ENCODE results near the gene GPRIN3.

The GPRIN3 gene

GRCh38 chr4:89253311-89253710 lies 54.3 kb downstream of the GPRIN3 start:
- no peak for DNase-seq

DNA sequence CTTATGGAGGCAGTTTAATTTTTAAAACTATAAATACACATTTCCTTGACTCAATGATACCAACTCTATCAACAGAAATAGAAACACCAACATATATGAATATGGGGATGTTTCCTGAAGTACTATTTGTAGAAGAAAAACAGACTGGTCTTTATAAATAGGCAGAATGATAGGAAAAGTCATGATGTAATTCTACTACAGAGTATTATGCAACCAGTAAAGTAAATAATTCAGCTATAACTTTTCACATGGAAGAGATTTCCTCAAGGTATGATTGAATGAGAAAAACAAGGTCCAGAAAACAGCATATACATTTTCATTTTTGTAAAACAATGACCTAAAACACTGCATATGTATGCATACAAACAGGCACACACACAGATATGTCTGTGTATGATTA lies 56.2 kb downstream of the GPRIN3 start:
- DNase-seq, result no peak

DNA sequence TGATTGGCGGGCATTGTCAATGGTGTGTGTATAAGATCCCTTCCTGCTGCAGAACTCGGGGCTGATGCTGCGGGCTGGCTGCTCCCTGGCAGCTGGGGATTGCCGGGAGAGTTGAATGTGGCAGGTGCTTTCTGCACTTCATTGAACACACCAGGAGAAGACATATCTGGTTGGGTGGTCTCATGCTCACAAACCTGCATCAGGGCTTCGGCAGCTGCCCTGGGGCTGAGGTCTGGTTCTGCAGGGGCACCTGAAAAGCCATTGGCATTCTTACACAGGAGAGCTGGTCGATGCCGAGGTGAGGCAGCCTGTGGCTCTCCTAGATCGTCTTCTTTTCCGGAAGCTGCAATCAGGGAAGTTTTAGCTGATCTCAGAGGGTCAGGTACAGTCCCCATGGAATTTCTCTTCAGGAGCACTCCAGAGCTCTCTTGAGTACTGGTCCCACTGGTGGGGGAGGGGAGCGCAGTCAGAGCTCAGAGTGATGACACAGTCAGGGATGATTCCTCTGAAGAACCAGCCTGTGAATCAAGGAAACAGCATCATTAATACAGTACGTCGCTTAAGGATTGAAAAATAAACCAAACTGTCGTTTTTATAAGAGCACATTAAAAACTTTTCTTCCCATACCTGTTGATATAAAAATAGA lies 57.8 kb downstream of the GPRIN3 start:
- DNase-seq, result peak; percentile 5

GRCh38 chr4:89249313-89249712 lies 58.3 kb downstream of the GPRIN3 start:
- DNase-seq, result no peak

DNA sequence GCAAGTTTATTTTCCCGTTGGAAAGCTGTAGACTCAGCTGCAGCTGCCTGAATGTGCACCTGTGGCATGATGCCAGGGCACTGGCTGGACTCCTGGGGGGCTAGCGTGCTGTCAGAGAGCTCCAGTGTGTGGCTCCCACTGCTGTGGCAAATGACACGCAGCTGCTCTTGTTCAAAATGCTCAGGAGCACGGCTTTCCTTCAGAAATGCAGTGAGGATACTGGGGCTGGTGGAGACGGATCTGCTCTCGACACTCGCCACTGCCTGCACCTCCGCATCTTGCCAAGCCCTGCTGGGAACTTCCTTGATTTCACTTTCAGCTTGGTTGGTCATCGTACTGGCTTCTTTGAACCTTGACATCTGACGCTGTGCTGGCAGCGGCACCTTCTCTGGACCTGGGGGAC lies 58.7 kb downstream of the GPRIN3 start:
- peak; percentile 66 for DNase-seq

GRCh38 chr4:89247951-89248350 lies 59.6 kb downstream of the GPRIN3 start:
- no peak for DNase-seq

DNA sequence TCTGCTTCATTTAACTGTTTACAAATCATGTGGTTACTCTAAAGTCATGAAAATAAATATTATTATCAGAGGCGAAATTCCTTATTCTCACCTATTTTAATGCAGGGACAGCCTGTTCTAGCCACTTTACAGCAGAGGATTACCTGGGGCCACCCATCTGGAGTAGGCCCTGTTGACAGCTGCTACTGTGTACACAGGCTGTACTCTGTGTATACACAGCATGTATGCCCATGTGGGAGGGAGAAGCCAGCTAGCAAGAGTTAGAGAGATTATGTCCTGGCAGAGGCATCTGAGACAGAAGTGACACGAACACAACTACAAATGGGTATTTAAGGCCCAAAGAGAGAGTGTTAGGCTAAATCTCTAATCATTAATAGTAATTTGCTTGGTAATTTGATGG lies 62.1 kb downstream of the GPRIN3 start:
- peak; percentile 28 for DNase-seq

DNA sequence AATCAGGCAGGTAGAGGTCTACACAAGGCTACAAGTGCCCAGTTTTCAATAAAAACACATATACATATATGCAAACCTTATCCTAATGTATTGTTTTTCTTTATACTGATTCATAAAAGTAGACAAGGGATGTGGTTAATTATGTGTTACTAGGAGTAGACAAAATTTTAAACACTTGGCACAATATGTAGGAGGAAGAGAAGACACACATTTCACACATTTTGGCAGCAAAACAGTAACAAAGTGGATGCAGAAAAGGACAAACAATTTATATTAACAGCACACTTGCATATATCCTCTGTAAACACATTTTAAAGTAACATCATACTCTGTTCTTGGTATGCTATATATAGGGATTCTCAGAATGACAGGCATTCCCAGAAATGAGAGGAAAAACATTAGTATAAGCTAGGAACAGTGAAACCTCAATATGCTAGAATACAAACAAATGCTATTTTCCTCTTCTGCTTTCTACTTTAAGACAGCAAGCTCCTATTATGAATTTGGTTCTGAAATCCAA lies 63.8 kb downstream of the GPRIN3 start:
- no peak for DNase-seq

DNA sequence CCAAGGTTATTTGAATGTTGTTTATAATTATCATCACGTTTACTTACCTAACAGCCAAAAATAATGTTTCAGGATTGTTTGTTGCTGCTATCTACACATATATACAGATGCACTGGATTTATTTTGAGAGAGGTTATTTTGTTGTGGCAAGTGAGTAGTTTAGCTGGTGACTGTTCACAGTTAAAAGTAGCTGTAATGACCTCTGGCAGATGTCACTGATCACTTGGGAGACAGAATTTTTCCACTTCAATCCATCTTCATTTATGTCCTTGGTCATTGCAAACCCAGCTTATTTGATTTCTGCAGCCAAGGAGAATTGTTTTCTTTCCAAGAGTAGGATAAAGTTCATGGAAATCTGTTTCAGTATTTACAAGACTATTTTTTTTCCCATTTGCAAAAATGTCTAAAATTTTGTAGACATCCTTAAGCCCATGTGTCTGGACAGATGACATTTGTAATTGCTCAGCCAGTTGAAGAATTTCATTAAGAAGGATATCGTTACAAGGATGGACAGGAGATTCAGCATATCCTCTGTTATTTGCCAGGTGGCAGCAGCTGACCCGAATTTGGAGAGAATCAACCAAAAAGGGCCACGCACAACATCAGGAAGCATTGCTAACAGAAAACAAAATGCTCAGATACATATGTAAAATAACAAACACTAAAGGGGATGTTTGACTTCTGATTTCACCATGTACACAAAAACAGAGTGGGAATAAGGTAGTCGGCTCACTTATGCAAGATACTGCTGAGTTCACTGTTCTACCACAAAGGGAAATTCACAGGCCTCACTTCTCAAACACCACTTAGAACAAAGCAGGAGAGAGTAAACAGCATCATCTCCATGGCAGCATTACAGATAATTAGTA lies 64.5 kb downstream of the GPRIN3 start:
- DNase-seq, result peak; percentile 52

GRCh38 chr4:89242216-89242615 lies 65.4 kb downstream of the GPRIN3 start:
- DNase-seq, result no peak

DNA sequence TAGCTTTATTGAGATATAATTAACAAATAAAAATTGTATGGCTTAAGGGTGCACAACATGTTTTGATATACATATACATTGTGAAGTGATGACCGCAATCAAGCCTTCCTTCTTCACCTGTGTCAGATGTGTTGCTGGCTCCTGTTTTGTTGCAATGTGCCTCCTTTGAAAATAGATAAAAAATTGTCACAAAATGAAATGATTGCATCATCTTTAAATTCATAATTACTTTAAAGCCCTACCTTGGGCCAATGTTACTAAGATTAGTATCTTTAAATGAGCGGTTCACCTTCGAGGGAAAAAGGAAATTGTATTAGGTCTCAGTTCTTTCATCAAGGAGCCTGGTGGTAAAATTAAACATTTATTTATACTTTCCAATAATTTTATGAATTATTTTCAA lies 77.3 kb downstream of the GPRIN3 start:
- no peak for DNase-seq

DNA sequence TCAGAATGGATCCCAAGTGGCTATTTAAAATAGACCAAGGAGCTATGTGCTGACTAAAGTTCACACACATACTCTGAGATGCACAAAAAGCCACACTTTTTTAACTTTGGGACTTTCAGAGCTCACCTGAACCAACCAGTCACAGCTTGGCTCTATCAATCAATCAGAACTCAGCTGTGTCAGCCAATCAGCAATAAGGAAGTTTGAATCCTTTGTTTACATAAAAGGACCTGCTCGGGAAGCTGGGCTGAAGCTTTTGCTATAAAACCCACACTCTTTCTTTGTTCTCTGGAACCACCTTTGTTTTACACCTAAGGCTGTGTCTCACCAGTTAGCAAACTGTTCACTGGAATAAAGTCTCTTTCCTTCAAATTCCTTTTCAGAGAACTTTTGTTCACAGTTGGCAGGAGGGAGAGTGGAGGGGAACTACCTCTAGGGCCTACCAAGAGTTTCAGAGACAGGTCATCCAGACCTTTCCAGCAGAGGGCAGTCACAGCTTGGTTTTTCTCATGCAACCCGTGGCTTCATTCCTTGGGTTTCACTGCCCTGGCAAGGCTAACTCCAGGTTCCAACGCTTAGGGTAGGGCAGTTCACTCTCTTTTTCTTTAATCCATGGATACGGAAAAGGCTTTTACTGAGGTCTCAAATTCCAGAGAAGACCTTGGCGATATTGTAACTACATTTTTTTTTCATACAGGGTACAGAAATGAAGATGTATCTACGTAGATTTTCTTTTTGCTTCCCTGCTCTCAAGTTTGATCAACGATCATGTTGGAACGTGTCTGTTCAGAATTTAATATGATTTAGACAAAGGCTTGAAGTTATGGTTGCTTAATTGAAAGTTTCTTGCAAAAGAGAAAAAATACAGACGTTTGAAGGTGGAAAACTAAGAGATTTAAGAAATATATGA lies 80.7 kb downstream of the GPRIN3 start:
- DNase-seq, result peak; percentile 53

- DNase-seq, result no peak
Observed at GRCh38 chr4:89222170-89222569, 85.4 kb downstream of the GPRIN3 start.

DNA sequence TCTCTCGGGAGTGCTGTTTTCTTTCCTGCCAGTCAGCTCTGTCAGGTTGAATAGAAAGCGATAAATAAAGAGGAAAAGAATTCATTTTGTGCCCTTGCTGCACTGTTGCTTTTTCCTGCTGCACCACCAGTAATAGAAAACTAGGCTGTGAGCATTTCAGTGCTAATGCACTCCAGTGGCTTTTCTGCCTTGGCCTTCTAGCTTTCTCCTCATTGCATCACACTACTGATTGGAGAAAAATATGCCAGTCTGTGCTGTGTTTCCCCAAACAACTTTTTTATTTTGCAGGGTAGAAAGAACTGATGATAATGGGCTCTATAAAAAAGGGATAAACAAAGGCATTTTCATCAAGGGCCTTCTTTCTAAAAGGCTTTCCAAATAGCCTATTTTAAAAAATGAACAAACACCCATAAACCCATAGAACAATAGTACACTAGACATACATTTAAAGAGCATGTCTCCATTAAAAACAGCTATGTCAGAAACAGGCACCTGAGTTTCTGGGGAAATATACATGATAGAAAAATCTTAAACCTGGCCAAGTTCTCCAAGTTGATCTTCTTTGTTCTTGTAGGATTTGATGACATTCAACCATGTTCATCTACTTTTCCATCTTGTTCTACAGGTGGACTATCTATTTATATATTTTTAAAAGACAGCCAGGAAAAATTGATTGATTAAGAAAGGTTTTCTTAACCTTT lies 86.3 kb downstream of the GPRIN3 start:
- no peak for DNase-seq

DNA sequence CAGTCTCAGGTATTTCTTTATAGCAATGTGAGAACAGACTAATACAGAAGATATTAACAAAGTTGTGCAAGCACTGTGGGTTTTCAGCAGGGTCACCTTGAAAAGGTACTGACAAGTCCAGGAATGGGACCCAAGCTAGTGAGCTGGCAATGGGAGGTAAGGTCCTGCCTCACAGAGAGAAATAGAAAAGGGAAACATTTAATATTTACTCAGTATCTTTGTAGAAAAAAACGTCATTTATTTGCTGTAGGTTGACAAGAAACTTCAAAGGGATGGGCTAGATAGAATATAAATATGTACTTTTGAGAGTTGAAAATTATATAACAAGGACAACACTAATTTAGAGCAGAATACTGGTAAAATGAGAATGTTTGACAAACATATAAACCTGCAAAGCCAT lies 89.0 kb downstream of the GPRIN3 start:
- DNase-seq, result no peak

DNA sequence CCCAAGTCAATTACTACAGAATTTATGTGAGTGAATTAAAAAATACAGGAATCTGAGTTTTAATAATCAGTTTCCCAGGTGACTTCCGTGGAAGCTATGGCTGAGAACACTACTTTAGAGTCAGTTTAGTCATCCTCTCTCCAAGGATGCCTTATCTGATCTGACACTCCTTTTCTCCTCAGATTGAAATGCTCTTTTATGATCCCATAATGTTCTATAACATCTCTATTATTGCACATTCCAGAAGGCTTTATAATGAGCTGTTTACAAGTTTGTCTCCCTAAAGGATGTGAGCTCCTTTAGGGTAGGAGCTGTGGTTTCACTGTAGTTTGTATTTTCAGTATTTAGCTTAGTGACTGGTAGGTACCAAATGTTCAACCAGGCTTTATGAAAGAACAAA lies 90.0 kb downstream of the GPRIN3 start:
- DNase-seq, result no peak

- no peak for DNase-seq
Observed at GRCh38 chr4:89216866-89217265, 90.7 kb downstream of the GPRIN3 start.

- DNase-seq, result no peak
Observed at GRCh38 chr4:89216422-89216821, 91.2 kb downstream of the GPRIN3 start.

DNA sequence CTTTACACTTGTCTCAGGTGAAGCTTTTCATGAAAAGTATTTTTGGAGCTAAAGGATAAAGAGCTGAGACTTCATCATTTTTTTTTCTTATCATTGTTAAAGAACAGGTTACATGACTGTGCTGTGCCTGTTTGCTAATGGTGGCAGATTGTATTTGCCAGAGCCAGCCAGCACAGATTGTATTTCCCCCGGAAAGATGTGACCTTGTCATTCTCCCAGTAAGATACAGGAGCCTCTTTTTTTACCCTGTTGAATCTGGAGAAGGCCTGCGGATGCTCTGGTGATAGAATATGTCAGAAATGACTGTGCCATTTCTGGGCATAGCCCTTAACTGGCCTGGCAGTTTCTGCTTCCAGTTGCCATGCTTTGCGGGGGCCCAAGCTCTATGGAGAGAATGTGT lies 91.9 kb downstream of the GPRIN3 start:
- DNase-seq, result no peak

DNA sequence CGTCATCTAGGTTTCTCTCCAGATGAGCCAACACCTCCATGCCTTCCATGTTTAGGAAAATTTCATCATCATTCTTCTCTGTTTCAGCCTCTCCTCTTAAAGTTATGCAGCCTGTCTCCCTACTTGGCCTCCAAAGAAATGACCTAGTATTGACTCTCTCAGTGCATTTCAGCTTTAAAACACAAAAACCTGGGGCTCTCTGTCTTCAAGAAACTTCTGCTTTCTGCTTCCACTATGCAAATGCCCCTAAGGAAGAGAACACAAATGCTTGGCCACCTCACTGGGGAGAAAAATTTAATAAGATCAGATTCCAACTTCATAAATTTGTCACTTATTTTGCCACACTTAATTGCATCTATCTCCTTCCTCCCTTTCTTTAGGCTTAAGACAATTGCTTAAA lies 93.3 kb downstream of the GPRIN3 start:
- no peak for DNase-seq

GRCh38 chr4:89213382-89213701 lies 94.3 kb downstream of the GPRIN3 start:
- peak; percentile 26 for DNase-seq

DNA sequence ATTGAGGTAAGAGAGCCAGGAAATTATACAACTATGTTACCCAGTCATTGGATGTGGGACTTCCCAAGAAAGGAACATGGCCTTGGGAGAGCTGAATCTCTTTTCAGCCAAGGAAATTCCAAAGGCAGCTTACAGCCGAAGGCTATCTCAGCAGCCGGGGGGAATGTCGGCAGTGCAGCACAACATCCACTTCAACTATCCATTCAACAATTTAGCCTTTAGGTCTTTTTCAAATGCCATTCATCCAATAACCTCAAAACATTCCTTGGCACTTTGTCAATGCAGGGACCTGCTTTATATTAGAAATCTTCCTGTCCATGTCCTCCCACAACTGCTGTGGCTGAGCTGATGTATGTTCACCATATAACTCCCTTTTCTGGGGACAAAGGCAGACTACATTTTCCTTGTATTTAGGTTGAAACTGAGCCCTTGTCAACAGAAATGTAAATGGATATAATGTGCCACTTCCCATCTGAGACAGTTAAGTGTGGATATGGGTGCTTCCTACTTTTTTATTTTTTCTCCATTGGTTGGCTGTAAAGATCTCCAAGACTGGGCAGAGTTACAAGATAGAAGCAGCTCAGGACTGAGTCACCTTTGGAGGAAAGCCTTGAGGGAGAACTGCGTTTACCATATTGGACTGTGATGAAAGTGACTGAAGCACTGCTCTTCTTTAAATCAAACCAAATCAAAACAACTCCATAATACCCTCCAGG lies 94.8 kb downstream of the GPRIN3 start:
- DNase-seq, result no peak
